T-helper 1 cell (primary cell): ENCODE data around the gene GOLGA6D.
"Not testable (repeated sequence)": the region's sequence is repeated elsewhere in the genome, so short reads cannot be mapped to it uniquely, and the experiment has no call there.

Source experiments
- DNase-seq, 5 donors: peaks; one replicate each; pipeline ENCODE4 v3.0.0-alpha.2; 2012 to 2020

GOLGA6D gene

DNA sequence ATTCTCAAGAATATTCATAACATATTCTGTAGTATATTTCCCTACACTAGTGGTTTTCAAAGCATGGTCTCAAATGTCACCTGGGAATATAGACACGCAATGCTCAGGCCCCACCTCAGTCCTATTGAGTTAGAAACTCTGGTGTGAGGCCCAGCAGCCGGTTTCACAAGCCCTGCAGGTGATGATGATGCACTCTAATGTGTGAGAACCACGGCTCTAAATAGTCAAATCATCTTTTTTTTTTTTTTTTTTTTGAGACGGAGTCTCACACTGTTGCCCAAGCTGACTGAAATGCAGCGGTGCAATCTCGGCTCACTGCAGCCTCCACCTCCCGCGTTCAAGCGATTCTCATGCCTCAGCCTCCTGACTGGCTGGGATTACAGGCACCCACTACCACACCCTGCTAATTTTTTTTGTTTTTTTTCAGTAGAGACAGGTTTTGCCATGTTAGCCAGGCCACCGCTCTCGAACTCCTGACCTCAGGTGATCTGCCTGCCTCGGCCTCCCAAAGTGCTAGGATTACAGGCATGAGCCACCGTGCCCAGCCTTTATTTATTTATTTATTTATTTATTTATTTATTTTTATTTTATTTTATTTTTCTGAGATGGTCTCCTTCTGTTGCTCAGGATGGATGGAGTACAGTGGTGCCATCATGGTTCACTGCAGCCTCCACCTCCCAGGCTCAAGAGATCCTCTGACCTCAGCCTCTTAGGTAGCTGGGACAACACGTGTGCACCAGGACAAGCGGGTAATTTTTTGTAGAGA, 51.2 kb downstream of the GOLGA6D start:
- not testable (repeated sequence) for DNase-seq

DNA sequence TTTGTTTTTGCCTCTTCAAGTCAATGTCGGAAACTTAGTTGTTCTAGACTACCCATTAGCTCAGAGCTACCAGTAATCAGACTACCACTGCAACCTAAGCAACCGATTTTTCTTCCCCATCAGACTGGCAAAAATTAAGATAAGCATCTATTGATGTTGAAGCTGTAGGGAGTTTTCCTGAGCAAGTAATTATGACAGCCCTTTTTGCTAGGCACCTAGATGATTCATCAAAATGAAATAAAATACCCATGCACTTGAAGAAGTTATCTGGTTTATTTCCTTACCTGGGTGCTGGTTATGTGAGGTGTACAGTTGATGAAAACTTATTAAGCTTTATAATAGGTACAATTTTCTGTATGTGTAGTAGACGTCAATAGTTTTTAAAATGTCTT, 52.7 kb downstream of the GOLGA6D start:
- DNase-seq: no peak

DNA sequence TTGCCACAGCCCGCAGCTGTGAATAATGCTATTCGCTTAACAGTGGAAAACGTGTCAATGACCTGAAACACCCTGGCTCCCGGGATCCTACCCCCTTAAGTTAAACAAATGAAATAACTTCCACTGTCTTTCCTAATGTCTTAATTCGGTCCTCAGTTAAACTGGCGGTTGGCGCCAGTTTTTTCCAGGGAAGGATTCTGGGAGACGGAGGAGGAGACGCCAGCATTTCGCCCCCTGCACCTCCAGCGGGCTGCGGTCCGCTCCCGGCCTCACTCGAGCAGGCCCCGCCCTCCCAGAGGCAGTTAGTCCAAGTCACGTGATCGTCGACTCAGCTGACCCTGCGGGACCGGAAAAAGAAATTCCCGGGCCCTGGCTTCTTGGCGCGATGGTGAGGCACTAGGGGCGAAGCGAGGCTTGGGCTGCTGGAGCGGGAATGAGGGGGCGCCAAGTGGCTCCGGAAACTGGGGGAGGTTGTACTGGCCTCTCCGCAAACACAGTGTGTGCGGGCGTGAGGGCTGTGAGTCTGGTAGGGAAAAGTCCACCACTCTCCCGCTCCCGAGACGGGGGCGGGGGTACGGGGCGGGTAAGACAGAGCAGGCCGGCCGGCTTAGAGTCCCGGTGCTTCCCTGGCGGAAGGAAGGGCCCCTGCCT, 53.2 kb downstream of the GOLGA6D start, which contains the start of gene COMMD4:
COMMD4 (plus strand) TSS at position 359 of the 651 bp plus-strand sequence; CDS start at position 386, 27 bp downstream.
- peak; percentile 43 to 83 (median 58) for DNase-seq

DNA sequence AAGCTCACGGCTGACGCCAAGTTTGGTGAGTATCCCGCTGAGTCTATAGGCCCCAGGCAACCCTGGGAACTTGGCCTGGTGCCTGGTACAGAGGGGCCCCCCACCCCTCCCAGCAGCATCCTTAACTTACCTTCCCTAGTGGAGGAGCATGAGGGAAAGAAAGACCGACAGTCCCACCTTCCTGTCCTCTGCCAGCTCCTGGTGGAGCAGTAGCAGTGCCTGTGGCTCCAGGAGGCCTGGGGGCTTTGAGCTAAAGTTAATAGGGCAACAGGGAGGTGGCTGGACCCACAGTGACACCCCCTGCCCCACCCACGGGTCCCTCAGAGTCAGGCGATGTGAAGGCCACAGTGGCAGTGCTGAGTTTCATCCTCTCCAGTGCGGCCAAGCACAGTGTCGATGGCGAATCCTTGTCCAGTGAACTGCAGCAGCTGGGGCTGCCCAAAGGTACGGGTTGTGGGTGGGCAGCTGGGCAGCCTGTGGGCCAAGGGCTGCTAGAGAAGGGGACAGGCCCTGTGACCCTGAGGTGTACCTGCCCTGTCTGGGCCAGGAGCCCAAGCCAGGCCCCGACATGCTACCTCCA, 56.1 kb downstream of the GOLGA6D start:
- no peak for DNase-seq

DNA sequence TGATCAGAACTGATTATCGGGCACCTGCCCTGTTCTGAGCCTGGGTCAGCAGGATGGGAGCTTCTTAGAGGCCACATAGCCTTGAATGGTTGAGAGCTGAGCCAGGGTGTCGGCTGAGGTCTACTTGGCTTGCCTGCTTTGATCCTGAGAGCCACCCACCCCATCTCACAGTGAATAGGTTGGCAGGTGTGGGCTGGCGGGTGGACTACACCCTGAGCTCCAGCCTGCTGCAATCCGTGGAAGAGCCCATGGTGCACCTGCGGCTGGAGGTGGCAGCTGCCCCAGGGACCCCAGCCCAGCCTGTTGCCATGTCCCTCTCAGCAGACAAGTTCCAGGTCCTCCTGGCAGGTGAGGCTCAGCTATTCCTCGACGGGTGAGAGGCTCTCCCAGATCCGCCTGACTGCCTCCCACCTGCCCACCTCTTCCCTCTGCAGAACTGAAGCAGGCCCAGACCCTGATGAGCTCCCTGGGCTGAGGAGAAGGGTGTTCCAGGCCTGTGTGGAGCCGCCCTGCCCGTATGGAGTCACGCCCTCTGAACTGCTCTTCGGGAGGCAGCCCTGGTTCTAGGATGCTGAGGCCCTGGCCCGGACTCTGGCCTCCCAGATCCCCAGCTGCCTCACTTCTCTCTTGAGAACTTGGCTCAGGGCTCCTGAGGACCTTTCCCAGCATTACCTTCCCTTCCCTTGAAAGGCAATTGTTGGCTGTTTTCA, 57.1 kb downstream of the GOLGA6D start:
- no peak for DNase-seq

DNA sequence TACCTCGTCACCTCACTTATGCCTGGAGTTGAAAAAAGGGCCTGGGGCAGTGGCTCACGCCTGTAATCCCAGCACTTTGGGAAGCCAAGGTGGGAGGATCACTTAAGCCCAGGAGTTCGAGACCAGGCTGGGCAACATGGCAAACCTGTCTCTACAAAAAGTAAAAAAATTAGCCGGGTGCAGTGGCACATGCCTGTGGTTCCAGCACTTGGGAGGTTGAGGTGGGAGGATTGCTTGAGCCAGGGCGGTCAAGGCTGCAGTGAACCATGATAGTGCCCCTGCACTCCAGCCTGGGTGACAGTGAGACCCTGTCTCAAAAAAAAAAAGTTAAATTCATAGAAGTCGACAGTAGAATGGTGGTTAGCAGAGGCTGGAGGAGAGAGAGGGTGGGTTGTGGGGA, 59.6 kb downstream of the GOLGA6D start:
- DNase-seq: no peak

DNA sequence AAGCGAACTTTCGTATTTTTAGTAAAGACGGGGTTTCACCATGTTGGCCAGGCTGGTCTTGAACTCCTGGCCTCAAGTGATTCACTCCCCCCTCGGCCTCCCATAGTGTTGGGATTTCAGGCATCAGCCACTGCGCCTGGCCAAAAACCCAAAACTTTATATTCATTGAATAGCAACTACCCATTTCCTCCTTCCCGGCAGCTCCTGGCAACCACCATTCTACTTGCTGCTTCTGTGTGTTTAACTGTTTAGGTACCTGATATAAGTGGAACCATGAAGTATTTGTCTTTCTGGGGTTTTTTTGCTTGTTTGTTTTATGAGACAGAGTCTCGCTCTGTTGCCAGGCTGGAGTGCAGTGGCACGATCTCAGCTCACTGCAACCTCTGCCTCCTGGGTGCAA, 61.3 kb downstream of the GOLGA6D start:
- DNase-seq: not testable (repeated sequence)
